ENCODE measurements around the gene TPCN1. TPM values are rescaled to one million over a fixed set of nuclear protein-coding genes. Genes with fewer than 3 reads are reported as not detected.

The TPCN1 gene
- total and polyA plus RNA-seq, 2 of the 13 experiments (the other 11 are each of a cell fraction or from before 2014, with no cell fraction given) = 8.0 to 26.8 TPM

- TF ChIP-seq AFF4 (CRISPR knock-in tag; IDR thresholded peaks at IDR 0.05) (no peak), NCOA2 (CRISPR knock-in tag; IDR thresholded peaks at IDR 0.05) (peak; percentile 39; the same call in 1 of the 2 replicates), TCF12 (IDR thresholded peaks at IDR 0.05) (no peak), TCF12 (CRISPR knock-in tag; IDR thresholded peaks at IDR 0.05) (no peak), ZBTB37 (CRISPR knock-in tag; IDR thresholded peaks at IDR 0.05) (no peak), BHLHE40 (IDR thresholded peaks at IDR 0.05; ENCODE audit: low read length) (no peak), CCAR2 (optimal IDR thresholded peaks at IDR 0.05; ENCODE audit: low read depth, low read length) (no peak), SNAPC2 (CRISPR knock-in tag; IDR thresholded peaks at IDR 0.05) (no peak), ZBTB26 (CRISPR knock-in tag; IDR thresholded peaks at IDR 0.05; ENCODE audit: borderline replicate concordance) (peak; percentile 32; the same call in 1 of the 2 replicates), TAF15 (IDR thresholded peaks at IDR 0.05; ENCODE audit: low read depth, low read length, poor library complexity, severe bottlenecking) (no peak), ZFYVE20 (CRISPR knock-in tag; IDR thresholded peaks at IDR 0.05; ENCODE audit: borderline replicate concordance, low read depth) (no peak), YEATS2 (CRISPR knock-in tag; IDR thresholded peaks at IDR 0.05; ENCODE audit: borderline replicate concordance) (0 out of 2 replicates have a peak, but pooled peaks have one; percentile 54), MATR3 (CRISPR knock-in tag; IDR thresholded peaks at IDR 0.05) (no peak), SOX6 (IDR thresholded peaks at IDR 0.05) (no peak), SOX6 (CRISPR knock-in tag; IDR thresholded peaks at IDR 0.05) (peak; percentile 26; the same call in 1 of the 2 replicates), ZNF326 (CRISPR knock-in tag; IDR thresholded peaks at IDR 0.05; ENCODE audit: borderline replicate concordance) (no peak), IKZF1 (IDR thresholded peaks at IDR 0.05) (no peak), ZNF18 (CRISPR knock-in tag; IDR thresholded peaks at IDR 0.05; ENCODE audit: insufficient replicate concordance) (peak; percentile 40), JUND (CRISPR knock-in tag; IDR thresholded peaks at IDR 0.05) (no peak), ZGPAT (CRISPR knock-in tag; IDR thresholded peaks at IDR 0.05) (0 out of 2 replicates have a peak, but pooled peaks have one; percentile 30), HIVEP1 (CRISPR knock-in tag; IDR thresholded peaks at IDR 0.05) (no peak)
Observed at GRCh38 chr12:113271853-113272561, 50.7 kb downstream of the TPCN1 start (continued).
